IMR-90 (cell line): ENCODE data around the gene SLC15A3. TPM values are rescaled to one million over a fixed set of nuclear protein-coding genes. Genes with fewer than 3 reads are reported as not detected.

ENCODE experiments used
- ATAC-seq: fragments of 200-7000 bp; cut with Tn5 transposase; 2 replicates; pipeline ENCODE4 v1.9.1; 2020; ENCODE audit warnings: low read depth, mild to moderate bottlenecking, moderate library complexity
- BruUV-seq: library from RNA; stranded (reverse); fragments of 400-500 nt; replicated peaks from 2 replicates; lab custom pipeline; 2021; lab: Mats Ljungman, UMichigan
- CTCF ChIA-PET: fragments of 300-600 bp; formaldehyde crosslinking; extraction: SDS; loops from one replicate; lab custom pipeline; 2021; ENCODE audit warnings: antibody characterized with exemption; lab: Yijun Ruan, JAX
- POLR2A ChIA-PET: fragments of 300-600 bp; sonication (Branson Sonifier 250); formaldehyde crosslinking; loops from one replicate; lab custom pipeline; 2022; ENCODE audit warnings: antibody characterized with exemption; ENCODE audit not compliant: unreplicated experiment; lab: Charles Lee
- DNase-seq: peaks from one replicate; pipeline ENCODE4 v3.0.0; 2013
- H2AFZ ChIP-seq: replicated peaks from 2 replicates; pipeline ENCODE3; 2013; ENCODE audit warnings: low read length, mild to moderate bottlenecking; ENCODE audit not compliant: poor library complexity
- H2AK5ac ChIP-seq: 2 replicates; pipeline ENCODE4 v1.6.1; 2013; ENCODE audit warnings: low read depth, low read length, inconsistent platforms
- H2AK9ac ChIP-seq: replicated peaks from 2 replicates; pipeline ENCODE3; 2013; ENCODE audit warnings: mild to moderate bottlenecking, low read depth, low read length, moderate library complexity; ENCODE audit not compliant: poor library complexity
- H2BK120ac ChIP-seq: 2 replicates; pipeline ENCODE4 v1.6.1; 2013; ENCODE audit warnings: low read depth, low read length, inconsistent platforms
- H2BK15ac ChIP-seq: 3 replicates; pipeline ENCODE4 v1.6.1; 2013; ENCODE audit warnings: low read depth, low read length, inconsistent platforms
- H2BK20ac ChIP-seq: 2 replicates; pipeline ENCODE4 v1.6.1; 2013; ENCODE audit warnings: low read depth, mild to moderate bottlenecking, inconsistent platforms, low read length, moderate library complexity
- H2BK5ac ChIP-seq: 2 replicates; pipeline ENCODE4 v1.6.1; 2013; ENCODE audit warnings: mild to moderate bottlenecking, low read depth, low read length, inconsistent platforms; ENCODE audit not compliant: poor library complexity, severe bottlenecking
- H3K14ac ChIP-seq: replicated peaks from 2 replicates; pipeline ENCODE4 v1.6.1; 2013; ENCODE audit warnings: low read depth, low read length, inconsistent platforms
- H3K18ac ChIP-seq: 2 replicates; pipeline ENCODE4 v1.6.1; 2013; ENCODE audit warnings: low read depth, low read length, control low read depth
- H3K23ac ChIP-seq: 2 replicates; pipeline ENCODE4 v1.6.1; 2013; ENCODE audit warnings: low read depth, low read length, inconsistent platforms
- H3K27ac ChIP-seq: 2 replicates; pipeline ENCODE4 v1.5.1; 2013; ENCODE audit warnings: mild to moderate bottlenecking, control low read depth, low read length; ENCODE audit not compliant: insufficient read depth
- H3K27me3 ChIP-seq: 2 replicates; pipeline ENCODE4 v1.6.1; 2013; ENCODE audit warnings: low read length; ENCODE audit not compliant: control insufficient read depth, insufficient read depth
- H3K36me3 ChIP-seq: 2 replicates; pipeline ENCODE4 v1.6.1; 2013; ENCODE audit warnings: low read length, mixed read lengths; ENCODE audit not compliant: control insufficient read depth, insufficient read depth
- H3K4ac ChIP-seq: 2 replicates; pipeline ENCODE4 v1.6.1; 2013; ENCODE audit warnings: low read depth, low read length, inconsistent platforms
- H3K4me1 ChIP-seq: 2 replicates; pipeline ENCODE4 v1.6.1; 2013; ENCODE audit warnings: low read length, mixed read lengths; ENCODE audit not compliant: control insufficient read depth, insufficient read depth
- H3K4me2 ChIP-seq: 2 replicates; pipeline ENCODE4 v1.6.1; 2013; ENCODE audit warnings: low read depth, mild to moderate bottlenecking, control low read depth, low read length, moderate library complexity
- H3K4me3 ChIP-seq: 2 replicates; pipeline ENCODE4 v1.5.1; 2013; ENCODE audit warnings: low read depth, mild to moderate bottlenecking, control low read depth, low read length, moderate library complexity; ENCODE audit not compliant: insufficient read depth
- H3K56ac ChIP-seq: 2 replicates; pipeline ENCODE4 v1.6.1; 2013; ENCODE audit warnings: low read length, inconsistent platforms; ENCODE audit not compliant: insufficient read depth; ENCODE audit errors: extremely low read depth
- H3K79me1 ChIP-seq, 2 experiments: 2 replicates each; pipeline ENCODE4 v1.6.1; 2013; ENCODE audit warnings: low read length in 2 of 2, inconsistent platforms in 1 of 2, low read depth in 1 of 2
- H3K9ac ChIP-seq: 2 replicates; pipeline ENCODE4 v1.6.1; 2013; ENCODE audit warnings: low read depth, low read length, control low read depth
- H3K9me1 ChIP-seq: 2 replicates; pipeline ENCODE4 v1.6.1; 2013; ENCODE audit warnings: low read length, inconsistent platforms; ENCODE audit not compliant: insufficient read depth
- H3K9me3 ChIP-seq: 2 replicates; pipeline ENCODE4 v1.6.1; 2013; ENCODE audit warnings: low read length; ENCODE audit not compliant: control insufficient read depth, insufficient read depth
- H4K20me1 ChIP-seq: 2 replicates; pipeline ENCODE4 v1.6.1; 2013; ENCODE audit warnings: low read length, inconsistent platforms; ENCODE audit not compliant: insufficient read depth
- H4K5ac ChIP-seq: 2 replicates; pipeline ENCODE4 v1.6.1; 2013; ENCODE audit warnings: mild to moderate bottlenecking, low read depth, low read length, control low read depth
- H4K8ac ChIP-seq, 2 experiments: 2 replicates each; pipeline ENCODE4 v1.6.1; 2013; ENCODE audit warnings: low read depth in 2 of 2, low read length in 2 of 2, control low read depth in 1 of 2, inconsistent platforms in 1 of 2
- H4K91ac ChIP-seq: 2 replicates; pipeline ENCODE4 v1.6.1; 2013; ENCODE audit warnings: low read depth, low read length, inconsistent platforms; ENCODE audit not compliant: insufficient read depth
- POLR2A ChIP-seq: IDR thresholded peaks from 2 replicates; pipeline ENCODE4 v1.6.1; 2012; ENCODE audit warnings: mild to moderate bottlenecking, low read depth, low read length
- RAD21 ChIP-seq: IDR thresholded peaks from 2 replicates; pipeline ENCODE4 v1.6.1; 2012; ENCODE audit warnings: low read length, improper control_type of control experiment
- RFX5 ChIP-seq: IDR thresholded peaks from 2 replicates; pipeline ENCODE4 v1.8.0; 2012; ENCODE audit warnings: low read depth, mild to moderate bottlenecking, low read length, moderate library complexity
- WGBS, 2 experiments: methylation state at CpG; one replicate each; pipeline versions ENCODE4 v1.1.5 to v1.1.7; 2013; ENCODE audit warnings: missing lambda C conversion rate in 2 of 2; ENCODE audit not compliant: insufficient read length in 1 of 2; ENCODE audit errors: extremely low coverage in 2 of 2; 5-methylcytosine and 5-hydroxymethylcytosine counted together
- dilution Hi-C: fragments of 300-500 bp; cut with HindIII; formaldehyde crosslinking; loops from one replicate; pipeline ENCODE4 v1.14.3; 2018; ENCODE audit warnings: low sequenced_read_pairs; ENCODE audit not compliant: unreplicated experiment
- in situ Hi-C: fragments of 300-500 bp; cut with MboI; formaldehyde crosslinking; loops from 3 replicates; pipeline ENCODE4 v1.14.3; 2019; ENCODE audit warnings: low sequenced_read_pairs, inconsistent platforms, mixed read lengths
- intact Hi-C: fragments of 100-400 bp; cut with micrococcal nuclease; formaldehyde crosslinking; loops from 2 replicates; pipeline ENCODE4 v1.10.0; 2022
- polyA plus RNA-seq, 3 experiments: library from polyadenylated mRNA; depleted of rRNA; stranded (reverse); fragments of >200 nt; gene quantifications; 2 replicates each; pipeline ENCODE4 v1.2.3, GENCODE V29; 2012; ENCODE audit warnings: low replicate concordance in 1 of 3
- total RNA-seq: library from RNA; depleted of rRNA; stranded (reverse); fragments of >200 nt; gene quantifications from 2 replicates; pipeline ENCODE4 v1.2.3, GENCODE V29; 2012
- TF ChIP-seq, protein P1 (sequence below): conservative IDR thresholded peaks from 2 replicates; pipeline ENCODE4 v1.5.1; 2012; ENCODE audit warnings: mild to moderate bottlenecking, low read depth, low read length, improper control_type of control experiment

SLC15A3 gene
- total and polyA plus RNA-seq, 2 of the 4 experiments (the other 2 are of a cell fraction), result 3.2 to 4.4 TPM

DNA sequence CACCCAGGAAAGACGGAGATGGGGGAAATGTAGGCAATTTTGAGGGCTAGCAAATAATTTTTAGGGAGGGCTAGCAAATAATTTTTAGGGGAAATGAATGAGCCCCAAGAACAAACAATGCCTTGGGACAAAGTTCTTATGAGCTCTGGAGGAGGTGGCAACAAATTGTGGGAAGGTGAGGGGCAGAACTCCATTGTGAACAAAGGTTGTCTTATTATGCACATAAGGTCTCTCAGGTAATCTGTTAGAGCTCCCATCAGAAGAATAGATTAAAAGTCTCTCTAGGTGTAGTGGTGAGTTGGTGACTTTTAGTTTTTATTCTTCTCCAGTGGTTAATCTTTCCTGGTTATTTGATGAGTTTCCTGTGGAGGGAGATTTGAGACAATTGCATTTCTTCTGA, 43.2 kb downstream of the SLC15A3 start:
- no peak for ATAC-seq
- Histone ChIP-seq H3K79me1 (peaks cover 6 to 22% of the 10 kb centered on the region in 2 experiments; a peak in 3 of 4 replicates), H3K27me3 (peaks cover 10% of the 10 kb centered on the region), H3K56ac (no peak overlapping the region), H3K23ac (no peak overlapping the region), H4K91ac (no peak overlapping the region), H4K5ac (no peak overlapping the region), H2AFZ (no peak overlapping the region), H2AK9ac (no peak overlapping the region), H3K9me3 (no peaks in the 10 kb centered on the region), H2BK20ac (no peak overlapping the region), H3K9me1 (peaks cover 4% of the 10 kb centered on the region), H3K18ac (no peak overlapping the region), H4K8ac (no peak overlapping the region), H3K14ac (no peak overlapping the region), H2BK5ac (no peak overlapping the region), H3K4ac (no peak overlapping the region), H3K9ac (no peak overlapping the region), H2BK120ac (no peak overlapping the region), H4K20me1 (peaks cover 18% of the 10 kb centered on the region), H2AK5ac (no peak overlapping the region), H3K4me3 (no peak overlapping the region), H3K27ac (no peak overlapping the region), H2BK15ac (no peak overlapping the region), H3K4me2 (no peak overlapping the region), H3K36me3 (no peaks in the 10 kb centered on the region), H3K4me1 (peaks cover 3% of the 10 kb centered on the region)
- WGBS, 2 experiments, result 13% methylated on average over 1 of the region's 1 CpG; no CpG with 5 or more reads in 1 of the 2 experiments
- no peak for DNase-seq
- BruUV-seq, result no TSS peak
- in situ Hi-C loops (loop anchor here (25.0 kb wide), 1 partner anchor 1322 kb away; no protein-coding TSS in a partner anchor), dilution Hi-C loops (no loop called here), intact Hi-C loops (loop anchor here (5.0 kb wide), 1 partner anchor 263 kb away; no protein-coding TSS in a partner anchor)
- TF ChIP-seq POLR2A (no peak), RFX5 (no peak), RAD21 (no peak)
- TF ChIP-seq, protein P1, sequence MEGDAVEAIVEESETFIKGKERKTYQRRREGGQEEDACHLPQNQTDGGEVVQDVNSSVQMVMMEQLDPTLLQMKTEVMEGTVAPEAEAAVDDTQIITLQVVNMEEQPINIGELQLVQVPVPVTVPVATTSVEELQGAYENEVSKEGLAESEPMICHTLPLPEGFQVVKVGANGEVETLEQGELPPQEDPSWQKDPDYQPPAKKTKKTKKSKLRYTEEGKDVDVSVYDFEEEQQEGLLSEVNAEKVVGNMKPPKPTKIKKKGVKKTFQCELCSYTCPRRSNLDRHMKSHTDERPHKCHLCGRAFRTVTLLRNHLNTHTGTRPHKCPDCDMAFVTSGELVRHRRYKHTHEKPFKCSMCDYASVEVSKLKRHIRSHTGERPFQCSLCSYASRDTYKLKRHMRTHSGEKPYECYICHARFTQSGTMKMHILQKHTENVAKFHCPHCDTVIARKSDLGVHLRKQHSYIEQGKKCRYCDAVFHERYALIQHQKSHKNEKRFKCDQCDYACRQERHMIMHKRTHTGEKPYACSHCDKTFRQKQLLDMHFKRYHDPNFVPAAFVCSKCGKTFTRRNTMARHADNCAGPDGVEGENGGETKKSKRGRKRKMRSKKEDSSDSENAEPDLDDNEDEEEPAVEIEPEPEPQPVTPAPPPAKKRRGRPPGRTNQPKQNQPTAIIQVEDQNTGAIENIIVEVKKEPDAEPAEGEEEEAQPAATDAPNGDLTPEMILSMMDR, result no peak
- CTCF ChIA-PET, result interaction anchor here (0.6 to 1.4 kb wide), 2 partner anchors 9 to 17 kb away, joined by 4 read pairs; no protein-coding TSS in a partner anchor
- POLR2A ChIA-PET, result no interaction called here
